Nephron progenitor cell (in vitro differentiated cells): ENCODE results near the gene WDR59.
"Not testable (repeated sequence)": the region's sequence is repeated elsewhere in the genome, so short reads cannot be mapped to it uniquely, and the experiment has no call there.

Experiments used
- DNase-seq: peaks from one replicate; pipeline ENCODE4 v3.0.0; 2021
- H3K27ac Mint-ChIP-seq: 2 replicates; pipeline ENCODE4 v1.8.0; 2021; ENCODE audit warnings: mild to moderate bottlenecking, moderate library complexity, mixed read lengths
- H3K27me3 Mint-ChIP-seq: 2 replicates; pipeline ENCODE4 v1.8.0; 2021; ENCODE audit warnings: mild to moderate bottlenecking, low read depth, mixed read lengths; ENCODE audit not compliant: poor library complexity
- H3K36me3 Mint-ChIP-seq: 2 replicates; pipeline ENCODE4 v1.8.0; 2021; ENCODE audit warnings: low read depth, mixed read lengths
- H3K4me1 Mint-ChIP-seq: 2 replicates; pipeline ENCODE4 v1.8.0; 2021; ENCODE audit warnings: mixed read lengths
- H3K4me3 Mint-ChIP-seq: 2 replicates; pipeline ENCODE4 v1.8.0; 2021; ENCODE audit warnings: mild to moderate bottlenecking, moderate library complexity, mixed read lengths
- H3K9me3 Mint-ChIP-seq: 2 replicates; pipeline ENCODE4 v1.8.0; 2021; ENCODE audit warnings: mild to moderate bottlenecking, moderate library complexity, mixed read lengths
- CTCF ChIP-seq: fragments of 200-600 bp; sonication (generic); IDR thresholded peaks from 2 replicates; pipeline ENCODE4 v1.5.0; 2021; ENCODE audit warnings: antibody characterized with exemption

WDR59 gene

GRCh38 chr16:74846714-74847113, 138.2 kb downstream of the WDR59 start:
- peaks cover 2% of the 10 kb centered on the region for H3K27me3 Mint-ChIP-seq
- TF ChIP-seq CTCF: no peak
- DNase-seq: no peak
- H3K4me1 Mint-ChIP-seq: no peaks in the 10 kb centered on the region
- H3K36me3 Mint-ChIP-seq: no peaks in the 10 kb centered on the region
- no peaks in the 10 kb centered on the region for H3K9me3 Mint-ChIP-seq
- no peak overlapping the region for H3K4me3 Mint-ChIP-seq
- no peak overlapping the region for H3K27ac Mint-ChIP-seq

- DNase-seq: no peak
- no peaks in the 10 kb centered on the region for H3K36me3 Mint-ChIP-seq
- peaks cover 4% of the 10 kb centered on the region for H3K27me3 Mint-ChIP-seq
- H3K27ac Mint-ChIP-seq: no peak overlapping the region
- no peaks in the 10 kb centered on the region for H3K4me1 Mint-ChIP-seq
- no peak overlapping the region for H3K4me3 Mint-ChIP-seq
- no peaks in the 10 kb centered on the region for H3K9me3 Mint-ChIP-seq
- TF ChIP-seq CTCF: no peak
Observed at GRCh38 chr16:74844041-74844980, 140.6 kb downstream of the WDR59 start.

GRCh38 chr16:74843381-74844035, 141.4 kb downstream of the WDR59 start:
- not testable (repeated sequence) for H3K4me1 Mint-ChIP-seq, H3K27me3 Mint-ChIP-seq

GRCh38 chr16:74842413-74842812, 142.5 kb downstream of the WDR59 start:
- no peaks in the 10 kb centered on the region for H3K36me3 Mint-ChIP-seq
- peaks cover 5% of the 10 kb centered on the region for H3K4me1 Mint-ChIP-seq
- H3K27me3 Mint-ChIP-seq: peaks cover 4% of the 10 kb centered on the region
- H3K4me3 Mint-ChIP-seq: no peak overlapping the region
- DNase-seq: no peak
- H3K27ac Mint-ChIP-seq: peak overlapping the region; percentile 64
- TF ChIP-seq CTCF: no peak
- H3K9me3 Mint-ChIP-seq: no peaks in the 10 kb centered on the region

More at GRCh38 chr16:74843381-74844035, 141.4 kb downstream of the WDR59 start:
- H3K36me3 Mint-ChIP-seq, H3K9me3 Mint-ChIP-seq, H3K4me3 Mint-ChIP-seq, DNase-seq, H3K27ac Mint-ChIP-seq: not testable (repeated sequence)

- no peaks in the 10 kb centered on the region for H3K36me3 Mint-ChIP-seq
- H3K27me3 Mint-ChIP-seq: peaks cover 4% of the 10 kb centered on the region
- no peak for DNase-seq
- TF ChIP-seq CTCF: no peak
- no peaks in the 10 kb centered on the region for H3K9me3 Mint-ChIP-seq
- no peak overlapping the region for H3K27ac Mint-ChIP-seq
- H3K4me1 Mint-ChIP-seq: peaks cover 5% of the 10 kb centered on the region
- H3K4me3 Mint-ChIP-seq: no peak overlapping the region
Observed at GRCh38 chr16:74841904-74842303, 143.0 kb downstream of the WDR59 start.

GRCh38 chr16:74841469-74841868, 143.5 kb downstream of the WDR59 start:
- no peak overlapping the region for H3K27ac Mint-ChIP-seq
- H3K9me3 Mint-ChIP-seq: no peaks in the 10 kb centered on the region
- no peaks in the 10 kb centered on the region for H3K36me3 Mint-ChIP-seq
- no peak for DNase-seq
- no peak overlapping the region for H3K4me3 Mint-ChIP-seq
- no peak for TF ChIP-seq CTCF
- peaks cover 5% of the 10 kb centered on the region for H3K4me1 Mint-ChIP-seq
- H3K27me3 Mint-ChIP-seq: peaks cover 4% of the 10 kb centered on the region
